H9 (cell line): Measurements from ENCODE around the gene MYOM1. TPM values are rescaled to one million over a fixed set of nuclear protein-coding genes. Genes with fewer than 3 reads are reported as not detected.

Experiments used
- DNase-seq: peaks from one replicate; pipeline ENCODE4 v3.0.0-alpha.2; 2017
- H2AFZ ChIP-seq: one replicate; pipeline ENCODE4 v1.6.1; 2013; ENCODE audit warnings: mild to moderate bottlenecking, low read length, control low read depth, moderate library complexity
- H2AK5ac ChIP-seq: 2 replicates; pipeline ENCODE4 v1.6.1; 2013; ENCODE audit warnings: low read length, control low read depth, mixed read lengths; ENCODE audit not compliant: insufficient read length
- H2BK120ac ChIP-seq: one replicate; pipeline ENCODE4 v1.6.1; 2013; ENCODE audit warnings: low read depth, mild to moderate bottlenecking, low read length, control low read depth, inconsistent platforms; ENCODE audit not compliant: poor library complexity, severe bottlenecking
- H2BK12ac ChIP-seq: 2 replicates; pipeline ENCODE4 v1.6.1; 2013; ENCODE audit warnings: low read length, control low read depth, mixed read lengths, low read depth; ENCODE audit not compliant: insufficient read length
- H2BK15ac ChIP-seq: 2 replicates; pipeline ENCODE4 v1.6.1; 2013; ENCODE audit warnings: low read depth, low read length, control low read depth
- H2BK20ac ChIP-seq: one replicate; pipeline ENCODE4 v1.6.1; 2013; ENCODE audit warnings: low read depth, mild to moderate bottlenecking, low read length, control low read depth, inconsistent platforms; ENCODE audit not compliant: poor library complexity, severe bottlenecking
- H2BK5ac ChIP-seq: 2 replicates; pipeline ENCODE4 v1.6.1; 2013; ENCODE audit warnings: low read length, control low read depth, mixed read lengths; ENCODE audit not compliant: insufficient read length
- H3K14ac ChIP-seq: 2 replicates; pipeline ENCODE4 v1.6.1; 2013; ENCODE audit warnings: low read length, control low read depth; ENCODE audit not compliant: insufficient read depth
- H3K18ac ChIP-seq: 2 replicates; pipeline ENCODE4 v1.6.1; 2013; ENCODE audit warnings: low read depth, mild to moderate bottlenecking, mixed read lengths, low read length, control low read depth; ENCODE audit not compliant: insufficient read length
- H3K23ac ChIP-seq: 2 replicates; pipeline ENCODE4 v1.6.1; 2013; ENCODE audit warnings: low read length, control low read depth, mixed read lengths, low read depth; ENCODE audit not compliant: insufficient read length
- H3K23me2 ChIP-seq: 2 replicates; pipeline ENCODE4 v1.6.1; 2013; ENCODE audit warnings: low read depth, mild to moderate bottlenecking, mixed read lengths, low read length, control low read depth; ENCODE audit not compliant: insufficient read length, poor library complexity, severe bottlenecking
- H3K27ac ChIP-seq: 2 replicates; pipeline ENCODE4 v1.5.1; 2013; ENCODE audit warnings: low read length, control low read depth, mixed read lengths, low read depth; ENCODE audit not compliant: insufficient read length
- H3K27me3 ChIP-seq: 2 replicates; pipeline ENCODE4 v1.6.1; 2013; ENCODE audit warnings: low read length, control low read depth, inconsistent platforms; ENCODE audit not compliant: insufficient read depth
- H3K4ac ChIP-seq: 2 replicates; pipeline ENCODE4 v1.6.1; 2013; ENCODE audit warnings: low read depth, mild to moderate bottlenecking, control low read depth, inconsistent platforms, low read length, moderate library complexity
- H3K4me1 ChIP-seq: 2 replicates; pipeline ENCODE4 v1.6.1; 2013; ENCODE audit warnings: low read length, control low read depth, inconsistent platforms; ENCODE audit not compliant: insufficient read depth
- H3K4me2 ChIP-seq: 2 replicates; pipeline ENCODE4 v1.6.1; 2013; ENCODE audit warnings: low read length, control low read depth, mixed read lengths; ENCODE audit not compliant: insufficient read length, insufficient read depth
- H3K56ac ChIP-seq: 2 replicates; pipeline ENCODE4 v1.6.1; 2013; ENCODE audit warnings: low read depth, mild to moderate bottlenecking, mixed read lengths, low read length, control low read depth; ENCODE audit not compliant: insufficient read length
- H3K79me1 ChIP-seq: 2 replicates; pipeline ENCODE4 v1.6.1; 2013; ENCODE audit warnings: low read depth, mild to moderate bottlenecking, moderate library complexity, low read length, control low read depth, inconsistent platforms; ENCODE audit not compliant: insufficient read depth, poor library complexity, severe bottlenecking
- H3K79me2 ChIP-seq: 2 replicates; pipeline ENCODE4 v1.6.1; 2013; ENCODE audit warnings: low read length, control low read depth, inconsistent platforms; ENCODE audit not compliant: insufficient read depth
- H3K9ac ChIP-seq: 2 replicates; pipeline ENCODE4 v1.6.1; 2013; ENCODE audit warnings: low read length, control low read depth, mixed read lengths; ENCODE audit not compliant: insufficient read length; ENCODE audit errors: extremely low read depth
- H3K9me3 ChIP-seq: one replicate; pipeline ENCODE4 v1.6.1; 2013; ENCODE audit warnings: low read depth, low read length, inconsistent platforms; ENCODE audit not compliant: control insufficient read depth
- H3T11ph ChIP-seq: one replicate; pipeline ENCODE4 v1.6.1; 2013; ENCODE audit warnings: mild to moderate bottlenecking, low read length, control low read depth, inconsistent platforms
- H4K20me1 ChIP-seq: one replicate; pipeline ENCODE4 v1.6.1; 2013; ENCODE audit not compliant: control insufficient read depth, insufficient read length, insufficient read depth
- H4K5ac ChIP-seq: 2 replicates; pipeline ENCODE4 v1.6.1; 2013; ENCODE audit warnings: low read depth, mild to moderate bottlenecking, mixed read lengths, low read length, control low read depth; ENCODE audit not compliant: insufficient read length
- H4K8ac ChIP-seq: replicated peaks from 2 replicates; pipeline ENCODE4 v1.6.1; 2013; ENCODE audit warnings: low read length, control low read depth, mixed read lengths, low read depth; ENCODE audit not compliant: insufficient read length
- H4K91ac ChIP-seq: 2 replicates; pipeline ENCODE4 v1.6.1; 2013; ENCODE audit warnings: low read depth, mild to moderate bottlenecking, moderate library complexity, mixed read lengths, low read length, control low read depth; ENCODE audit not compliant: insufficient read length
- H3K27ac Mint-ChIP-seq, 3 experiments: 2 replicates in 2 of 3; 3 replicates in 1 of 3; pipeline ENCODE4 v1.8.0; 2020 to 2021; ENCODE audit warnings: mixed read lengths in 3 of 3, mild to moderate bottlenecking in 1 of 3, moderate library complexity in 1 of 3
- H3K27me3 Mint-ChIP-seq: 2 replicates; pipeline ENCODE4 v1.8.0; 2021; ENCODE audit warnings: low read depth, mild to moderate bottlenecking, moderate library complexity, mixed read lengths
- H3K36me3 Mint-ChIP-seq, 3 experiments: 2 replicates in 2 of 3; 3 replicates in 1 of 3; pipeline ENCODE4 v1.8.0; 2020 to 2021; ENCODE audit warnings: low read depth in 3 of 3, mixed read lengths in 3 of 3; ENCODE audit not compliant: insufficient read depth in 1 of 3
- H3K4me1 Mint-ChIP-seq, 2 experiments: 2 replicates each; pipeline ENCODE4 v1.8.0; 2020; ENCODE audit warnings: mixed read lengths in 2 of 2
- H3K4me3 Mint-ChIP-seq, 2 experiments: 2 replicates in 1 of 2; 3 replicates in 1 of 2; pipeline ENCODE4 v1.8.0; 2020 to 2021; ENCODE audit warnings: mild to moderate bottlenecking in 2 of 2, mixed read lengths in 2 of 2, moderate library complexity in 1 of 2
- H3K9me3 Mint-ChIP-seq, 2 experiments: 2 replicates in 1 of 2; 3 replicates in 1 of 2; pipeline ENCODE4 v1.8.0; 2020; ENCODE audit warnings: mild to moderate bottlenecking in 2 of 2, mixed read lengths in 2 of 2, moderate library complexity in 1 of 2
- WGBS: extraction: QIAGEN DNeasy Blood & Tissue Kit; methylation state at CpG from one replicate; pipeline ENCODE4 v1.1.7; 2013; ENCODE audit warnings: missing lambda C conversion rate, low lambda C conversion rate, mixed read lengths; ENCODE audit not compliant: insufficient read length; ENCODE audit errors: extremely low coverage; 5-methylcytosine and 5-hydroxymethylcytosine counted together
- total RNA-seq: library from RNA; stranded (reverse); gene quantifications from 2 replicates; pipeline ENCODE4 v1.2.1, GENCODE V29; 2021
- TF ChIP-seq, protein P1 (sequence below): fragments of 200-600 bp; sonication (generic); conservative IDR thresholded peaks from 3 replicates; pipeline ENCODE4 v1.8.0; 2021; ENCODE audit warnings: antibody characterized with exemption, mild to moderate bottlenecking

MYOM1 gene
- total RNA-seq, 1 experiment from 2014 or later: 0.17 TPM

DNA sequence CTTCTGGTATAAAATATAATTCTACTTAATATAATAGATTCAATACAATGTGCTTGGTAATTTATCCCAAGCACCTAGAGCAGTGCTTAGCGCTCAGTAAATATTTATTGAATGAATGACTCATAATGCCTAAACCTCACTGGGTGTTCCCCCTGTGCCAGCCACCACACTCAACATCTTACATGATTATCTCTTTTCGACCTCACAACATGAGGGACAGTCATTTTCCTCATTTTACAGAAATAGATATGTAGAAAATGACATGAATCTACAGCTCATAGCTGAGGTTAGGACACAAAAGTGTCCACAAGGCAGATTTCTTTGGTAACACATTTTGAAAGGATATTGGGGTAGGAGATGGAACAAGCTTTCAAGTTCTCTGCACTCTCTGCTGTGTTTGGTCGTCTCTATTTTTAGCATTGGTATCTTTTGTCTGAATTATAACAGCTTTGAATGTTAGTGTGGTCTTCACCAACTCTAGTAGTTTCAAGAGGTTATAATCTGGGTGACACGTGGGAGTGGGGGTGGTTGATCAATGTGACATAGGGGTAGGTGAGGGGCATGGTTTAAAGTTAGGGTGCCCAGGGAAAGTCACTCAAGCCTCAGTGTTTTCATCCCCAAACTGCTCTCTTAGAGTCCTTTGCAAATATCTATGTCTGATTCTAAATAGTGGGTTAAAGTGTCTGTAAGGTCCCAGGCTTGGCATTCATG, 9.8 kb downstream of the MYOM1 start:
- no peak overlapping the region for H2BK120ac ChIP-seq
- no peak overlapping the region for H3K4ac ChIP-seq
- H2AFZ ChIP-seq: no peak overlapping the region
- no peaks in the 10 kb centered on the region for H3K79me1 ChIP-seq
- Mint-ChIP-seq H3K4me3 (no peak overlapping the region), H3K4me1 (peaks cover 5 to 6% of the 10 kb centered on the region in 2 experiments), H3K36me3 (no peaks in the 10 kb centered on the region; a peak in 1 of 7 replicates), H3K9me3 (0 out of 5 replicates have a peak, but pooled peaks cover 0 to under 1% of the 10 kb centered on the region in 2 experiments), H3K27me3 (no peaks in the 10 kb centered on the region), H3K27ac (no peak overlapping the region; a peak in 1 of 7 replicates)
- no CpG with 5 or more reads among the region's 4 CpGs for WGBS
- H4K20me1 ChIP-seq: no peaks in the 10 kb centered on the region
- no peak overlapping the region for H4K8ac ChIP-seq
- no peak for DNase-seq
- H2BK5ac ChIP-seq: no peak overlapping the region
- H3K27ac ChIP-seq: no peak overlapping the region
- no peak overlapping the region for H2BK15ac ChIP-seq
- H2BK20ac ChIP-seq: no peak overlapping the region
- H4K5ac ChIP-seq: no peak overlapping the region
- no peaks in the 10 kb centered on the region for H3K79me2 ChIP-seq
- no peak overlapping the region for H2AK5ac ChIP-seq
- no peak overlapping the region for H4K91ac ChIP-seq
- no peak overlapping the region for H3K23ac ChIP-seq
- H3K27me3 ChIP-seq: no peaks in the 10 kb centered on the region
- H2BK12ac ChIP-seq: no peak overlapping the region
- H3K9ac ChIP-seq: no peak overlapping the region
- H3K56ac ChIP-seq: no peak overlapping the region
- no peak overlapping the region for H3K4me2 ChIP-seq
- TF ChIP-seq, protein P1, sequence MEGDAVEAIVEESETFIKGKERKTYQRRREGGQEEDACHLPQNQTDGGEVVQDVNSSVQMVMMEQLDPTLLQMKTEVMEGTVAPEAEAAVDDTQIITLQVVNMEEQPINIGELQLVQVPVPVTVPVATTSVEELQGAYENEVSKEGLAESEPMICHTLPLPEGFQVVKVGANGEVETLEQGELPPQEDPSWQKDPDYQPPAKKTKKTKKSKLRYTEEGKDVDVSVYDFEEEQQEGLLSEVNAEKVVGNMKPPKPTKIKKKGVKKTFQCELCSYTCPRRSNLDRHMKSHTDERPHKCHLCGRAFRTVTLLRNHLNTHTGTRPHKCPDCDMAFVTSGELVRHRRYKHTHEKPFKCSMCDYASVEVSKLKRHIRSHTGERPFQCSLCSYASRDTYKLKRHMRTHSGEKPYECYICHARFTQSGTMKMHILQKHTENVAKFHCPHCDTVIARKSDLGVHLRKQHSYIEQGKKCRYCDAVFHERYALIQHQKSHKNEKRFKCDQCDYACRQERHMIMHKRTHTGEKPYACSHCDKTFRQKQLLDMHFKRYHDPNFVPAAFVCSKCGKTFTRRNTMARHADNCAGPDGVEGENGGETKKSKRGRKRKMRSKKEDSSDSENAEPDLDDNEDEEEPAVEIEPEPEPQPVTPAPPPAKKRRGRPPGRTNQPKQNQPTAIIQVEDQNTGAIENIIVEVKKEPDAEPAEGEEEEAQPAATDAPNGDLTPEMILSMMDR: no peak
- H3K4me1 ChIP-seq: no peaks in the 10 kb centered on the region
- H3K18ac ChIP-seq: no peak overlapping the region
- H3K23me2 ChIP-seq: no peaks in the 10 kb centered on the region
- no peak overlapping the region for H3T11ph ChIP-seq
- H3K14ac ChIP-seq: no peak overlapping the region
- H3K9me3 ChIP-seq: no peaks in the 10 kb centered on the region
